K562 (cell line): Measurements from ENCODE around the gene PCAT6. TPM values are rescaled to one million over a fixed set of nuclear protein-coding genes. Genes with fewer than 3 reads are reported as not detected.

Experiments
- BRF1 ChIP-seq: IDR thresholded peaks from 3 replicates; pipeline ENCODE4 v1.6.1; 2011; ENCODE audit warnings: borderline replicate concordance, mild to moderate bottlenecking; ENCODE audit not compliant: insufficient read length; ENCODE audit errors: extremely low read depth
- GTF2E2 ChIP-seq: fragments of 200-800 bp; sonication (Bioruptor generic); IDR thresholded peaks from 2 replicates; pipeline ENCODE4 v1.6.1; 2016; ENCODE audit warnings: missing genetic modification characterization, missing compliant biosample characterization
- HDAC3 ChIP-seq: fragments of 450-650 bp; IDR thresholded peaks from 2 replicates; pipeline ENCODE4 v1.6.1; 2018; ENCODE audit warnings: borderline replicate concordance, mild to moderate bottlenecking, moderate library complexity; ENCODE audit not compliant: partially characterized antibody
- NEUROD1 ChIP-seq: fragments of 150-350 bp; IDR thresholded peaks from 2 replicates; pipeline ENCODE4 v1.6.1; 2014; ENCODE audit warnings: borderline replicate concordance, low read length, low read depth; ENCODE audit not compliant: partially characterized antibody
- NR4A1 ChIP-seq, 2 experiments: fragments of 250-450 bp in 1 of 2; fragments of 450-650 bp in 1 of 2; sonication (Bioruptor Pico) in 1 of 2; IDR thresholded peaks; 2 replicates each; pipeline versions ENCODE4 v1.4.0 to v1.6.1; 2016 to 2020; ENCODE audit warnings: mild to moderate bottlenecking in 2 of 2, missing compliant biosample characterization in 1 of 2, missing genetic modification characterization in 1 of 2, moderate library complexity in 1 of 2
- NUFIP1 ChIP-seq: fragments of 450-650 bp; IDR thresholded peaks from 2 replicates; pipeline ENCODE4 v1.6.1; 2018; ENCODE audit not compliant: partially characterized antibody
- POU5F1 ChIP-seq: fragments of 150-350 bp; IDR thresholded peaks from 2 replicates; pipeline ENCODE4 v1.6.1; 2014; ENCODE audit warnings: borderline replicate concordance, low read length, low read depth, mild to moderate bottlenecking; ENCODE audit not compliant: partially characterized antibody
- THRB ChIP-seq: fragments of 450-650 bp; formaldehyde crosslinking; conservative IDR thresholded peaks from 2 replicates; pipeline ENCODE4 v1.4.0; 2022; ENCODE audit warnings: mild to moderate bottlenecking, missing genetic modification characterization
- ZEB2 ChIP-seq: fragments of 450-650 bp; IDR thresholded peaks from 2 replicates; pipeline ENCODE4 v1.6.1; 2016
- ZKSCAN3 ChIP-seq: fragments of 250-450 bp; sonication (Bioruptor Pico); IDR thresholded peaks from 2 replicates; pipeline ENCODE4 v1.4.0; 2020
- ZNF280B ChIP-seq: fragments of 250-450 bp; sonication (Bioruptor Pico); IDR thresholded peaks from 2 replicates; pipeline ENCODE4 v1.5.1; 2021; ENCODE audit warnings: mild to moderate bottlenecking
- ZNF324 ChIP-seq: fragments of 250-450 bp; sonication (Bioruptor Pico); IDR thresholded peaks from 2 replicates; pipeline ENCODE4 v1.4.0; 2020; ENCODE audit warnings: mild to moderate bottlenecking
- ZNF431 ChIP-seq: sonication (generic); formaldehyde crosslinking; IDR thresholded peaks from 2 replicates; pipeline ENCODE4 v1.8.0; 2022; ENCODE audit warnings: mild to moderate bottlenecking, missing genetic modification reagents
- ZNF444 ChIP-seq: fragments of 250-450 bp; sonication (Bioruptor Pico); IDR thresholded peaks from 2 replicates; pipeline ENCODE4 v1.4.0; 2020; ENCODE audit warnings: mild to moderate bottlenecking, moderate library complexity
- ZNF778 ChIP-seq: fragments of 450-650 bp; formaldehyde crosslinking; IDR thresholded peaks from 2 replicates; pipeline ENCODE4 v1.4.0; 2020; ENCODE audit warnings: mild to moderate bottlenecking, moderate library complexity
- polyA plus RNA-seq, 8 experiments: library from polyadenylated mRNA; depleted of rRNA in 4 of 8; stranded (reverse) in 5 of 8; unstranded in 3 of 8; fragments of >200 nt; fragmentation: Nextera tagmentation in 2 of 8; fragmentation: Illumina TruSeq in 1 of 8; extraction: Ambion mirVana in 2 of 8; extraction: Trizol in 1 of 8; gene quantifications; 2 replicates each; pipeline versions ENCODE4 v1.2.1 to v1.2.3, GENCODE V29; 2011 to 2014; ENCODE audit warnings: inconsistent platforms in 1 of 8, missing spikeins in 1 of 8
- total RNA-seq, 7 experiments: library from RNA; depleted of rRNA in 6 of 7; stranded (reverse); fragments of >200 nt in 6 of 7; fragmentation: Illumina TruSeq in 2 of 7; extraction: Trizol in 2 of 7; gene quantifications; 2 replicates each; pipeline versions ENCODE4 v1.2.1 to v1.2.3, GENCODE V29; 2011 to 2021; ENCODE audit warnings: low replicate concordance in 1 of 7
- TF ChIP-seq, protein P1 (sequence below), 2 experiments: fragments of 450-650 bp in 1 of 2; IDR thresholded peaks; 2 replicates each; pipeline ENCODE4 v1.6.1; 2011 to 2017; ENCODE audit warnings: low read depth in 2 of 2, antibody characterized with exemption in 1 of 2, borderline replicate concordance in 1 of 2, low read length in 1 of 2, mild to moderate bottlenecking in 1 of 2, mixed read lengths in 1 of 2; ENCODE audit not compliant: control insufficient read depth in 1 of 2
- TF ChIP-seq, protein P2 (sequence below): fragments of 250-450 bp; sonication (Bioruptor Pico); IDR thresholded peaks from 2 replicates; pipeline ENCODE4 v1.9.0; 2021; ENCODE audit warnings: mild to moderate bottlenecking
- TF ChIP-seq, protein P3 (sequence below): IDR thresholded peaks from 2 replicates; pipeline ENCODE4 v1.6.1; 2012; ENCODE audit warnings: low read depth, low read length, improper control_type of control experiment, borderline replicate concordance

Gene PCAT6
- total and polyA plus RNA-seq, 9 of the 15 experiments (the other 6 are each of a cell fraction or from before 2014, with no cell fraction given): 0.25 to 2.4 (median 0.54) TPM; not detected in 1

GRCh38 chr1:202810615-202811295 is at the start of gene PCAT6 (continued):
- TF ChIP-seq POU5F1: peak; percentile 63
- no peak for TF ChIP-seq ZKSCAN3 (CRISPR knock-in tag)
- TF ChIP-seq BRF1: no peak
- TF ChIP-seq NEUROD1: no peak
- TF ChIP-seq, protein P1, sequence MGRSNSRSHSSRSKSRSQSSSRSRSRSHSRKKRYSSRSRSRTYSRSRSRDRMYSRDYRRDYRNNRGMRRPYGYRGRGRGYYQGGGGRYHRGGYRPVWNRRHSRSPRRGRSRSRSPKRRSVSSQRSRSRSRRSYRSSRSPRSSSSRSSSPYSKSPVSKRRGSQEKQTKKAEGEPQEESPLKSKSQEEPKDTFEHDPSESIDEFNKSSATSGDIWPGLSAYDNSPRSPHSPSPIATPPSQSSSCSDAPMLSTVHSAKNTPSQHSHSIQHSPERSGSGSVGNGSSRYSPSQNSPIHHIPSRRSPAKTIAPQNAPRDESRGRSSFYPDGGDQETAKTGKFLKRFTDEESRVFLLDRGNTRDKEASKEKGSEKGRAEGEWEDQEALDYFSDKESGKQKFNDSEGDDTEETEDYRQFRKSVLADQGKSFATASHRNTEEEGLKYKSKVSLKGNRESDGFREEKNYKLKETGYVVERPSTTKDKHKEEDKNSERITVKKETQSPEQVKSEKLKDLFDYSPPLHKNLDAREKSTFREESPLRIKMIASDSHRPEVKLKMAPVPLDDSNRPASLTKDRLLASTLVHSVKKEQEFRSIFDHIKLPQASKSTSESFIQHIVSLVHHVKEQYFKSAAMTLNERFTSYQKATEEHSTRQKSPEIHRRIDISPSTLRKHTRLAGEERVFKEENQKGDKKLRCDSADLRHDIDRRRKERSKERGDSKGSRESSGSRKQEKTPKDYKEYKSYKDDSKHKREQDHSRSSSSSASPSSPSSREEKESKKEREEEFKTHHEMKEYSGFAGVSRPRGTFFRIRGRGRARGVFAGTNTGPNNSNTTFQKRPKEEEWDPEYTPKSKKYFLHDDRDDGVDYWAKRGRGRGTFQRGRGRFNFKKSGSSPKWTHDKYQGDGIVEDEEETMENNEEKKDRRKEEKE (IDR thresholded peaks at IDR 0.05; ENCODE audit: borderline replicate concordance in 1 of 2, control insufficient read depth in 1 of 2, low read depth in 2 of 2, low read length in 1 of 2): no peak
- no peak for TF ChIP-seq ZNF324 (CRISPR knock-in tag)
- TF ChIP-seq THRB (CRISPR knock-in tag): no peak; the same call in 1 of the 2 replicates
- peak; percentile 73 for TF ChIP-seq HDAC3
- TF ChIP-seq, protein P2, sequence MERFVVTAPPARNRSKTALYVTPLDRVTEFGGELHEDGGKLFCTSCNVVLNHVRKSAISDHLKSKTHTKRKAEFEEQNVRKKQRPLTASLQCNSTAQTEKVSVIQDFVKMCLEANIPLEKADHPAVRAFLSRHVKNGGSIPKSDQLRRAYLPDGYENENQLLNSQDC: no peak
- no peak for TF ChIP-seq NUFIP1
- no peak for TF ChIP-seq ZNF778 (CRISPR knock-in tag)
- TF ChIP-seq NR4A1 (CRISPR knock-in tag; IDR thresholded peaks at IDR 0.05): no peak
- no peak for TF ChIP-seq NR4A1 (tag; IDR thresholded peaks at IDR 0.05)
- TF ChIP-seq, protein P3, sequence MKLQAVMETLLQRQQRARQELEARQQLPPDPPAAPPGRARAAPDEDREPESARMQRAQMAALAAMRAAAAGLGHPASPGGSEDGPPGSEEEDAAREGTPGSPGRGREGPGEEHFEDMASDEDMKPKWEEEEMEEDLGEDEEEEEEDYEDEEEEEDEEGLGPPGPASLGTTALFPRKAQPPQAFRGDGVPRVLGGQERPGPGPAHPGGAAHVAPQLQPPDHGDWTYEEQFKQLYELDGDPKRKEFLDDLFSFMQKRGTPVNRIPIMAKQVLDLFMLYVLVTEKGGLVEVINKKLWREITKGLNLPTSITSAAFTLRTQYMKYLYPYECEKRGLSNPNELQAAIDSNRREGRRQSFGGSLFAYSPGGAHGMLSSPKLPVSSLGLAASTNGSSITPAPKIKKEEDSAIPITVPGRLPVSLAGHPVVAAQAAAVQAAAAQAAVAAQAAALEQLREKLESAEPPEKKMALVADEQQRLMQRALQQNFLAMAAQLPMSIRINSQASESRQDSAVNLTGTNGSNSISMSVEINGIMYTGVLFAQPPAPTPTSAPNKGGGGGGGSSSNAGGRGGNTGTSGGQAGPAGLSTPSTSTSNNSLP: peak; percentile 33; the same call in 1 of the 2 replicates
- no peak for TF ChIP-seq ZNF444 (CRISPR knock-in tag)
- peak; percentile 85 for TF ChIP-seq GTF2E2
- TF ChIP-seq ZNF280B (CRISPR knock-in tag): no peak
- TF ChIP-seq ZNF431: peak; percentile 40; the same call in 1 of the 2 replicates
- 0 out of 2 replicates have a peak, but pooled peaks have one; percentile 33 for TF ChIP-seq ZEB2
